HL-60 (cell line): Measurements from ENCODE around the gene SPATA20.

Experiments used
- DNase-seq, 2 experiments: peaks; one replicate each; pipeline ENCODE4 v3.0.0-alpha.2; 2010 to 2020; ENCODE audit warnings: low read depth in 1 of 2, low spot score in 1 of 2
- H3K27ac ChIP-seq: fragments of 250-450 bp; sonication (Bioruptor Pico); replicated peaks from 2 replicates; pipeline ENCODE4 v1.5.1; 2020; ENCODE audit warnings: mild to moderate bottlenecking, moderate library complexity
- H3K27me3 ChIP-seq: fragments of 250-450 bp; sonication (Bioruptor Pico); 2 replicates; pipeline ENCODE4 v1.5.1; 2021; ENCODE audit warnings: mild to moderate bottlenecking, moderate library complexity; ENCODE audit not compliant: insufficient read depth, poor library complexity, severe bottlenecking
- H3K4me3 ChIP-seq: replicated peaks from 2 replicates; pipeline ENCODE4 v1.5.1; 2011; ENCODE audit warnings: mild to moderate bottlenecking, control low read depth, low read length; ENCODE audit not compliant: insufficient read depth
- GABPA ChIP-seq: IDR thresholded peaks from 2 replicates; pipeline ENCODE4 v1.6.1; 2012; ENCODE audit warnings: low read depth
- POLR2AphosphoS5 ChIP-seq: IDR thresholded peaks from 2 replicates; pipeline ENCODE4 v1.6.1; 2012; ENCODE audit warnings: low read depth
- SPI1 ChIP-seq: IDR thresholded peaks from 2 replicates; pipeline ENCODE4 v1.6.1; 2012; ENCODE audit warnings: low read depth, mild to moderate bottlenecking, borderline replicate concordance
- TF ChIP-seq, protein P1 (sequence below): IDR thresholded peaks from one replicate; pipeline ENCODE4 v1.5.1; 2011; ENCODE audit warnings: low read length, control low read depth, inconsistent platforms; ENCODE audit not compliant: insufficient read depth
- TF ChIP-seq, protein P2 (sequence below): IDR thresholded peaks from 2 replicates; pipeline ENCODE4 v1.6.1; 2012; ENCODE audit warnings: low read depth; ENCODE audit not compliant: insufficient replicate concordance

Gene SPATA20

GRCh38 chr17:50585891-50586290 is 38.9 kb downstream of the SPATA20 start:
- H3K4me3 ChIP-seq = no peak overlapping the region
- no peak overlapping the region for H3K27ac ChIP-seq
- TF ChIP-seq, protein P1, sequence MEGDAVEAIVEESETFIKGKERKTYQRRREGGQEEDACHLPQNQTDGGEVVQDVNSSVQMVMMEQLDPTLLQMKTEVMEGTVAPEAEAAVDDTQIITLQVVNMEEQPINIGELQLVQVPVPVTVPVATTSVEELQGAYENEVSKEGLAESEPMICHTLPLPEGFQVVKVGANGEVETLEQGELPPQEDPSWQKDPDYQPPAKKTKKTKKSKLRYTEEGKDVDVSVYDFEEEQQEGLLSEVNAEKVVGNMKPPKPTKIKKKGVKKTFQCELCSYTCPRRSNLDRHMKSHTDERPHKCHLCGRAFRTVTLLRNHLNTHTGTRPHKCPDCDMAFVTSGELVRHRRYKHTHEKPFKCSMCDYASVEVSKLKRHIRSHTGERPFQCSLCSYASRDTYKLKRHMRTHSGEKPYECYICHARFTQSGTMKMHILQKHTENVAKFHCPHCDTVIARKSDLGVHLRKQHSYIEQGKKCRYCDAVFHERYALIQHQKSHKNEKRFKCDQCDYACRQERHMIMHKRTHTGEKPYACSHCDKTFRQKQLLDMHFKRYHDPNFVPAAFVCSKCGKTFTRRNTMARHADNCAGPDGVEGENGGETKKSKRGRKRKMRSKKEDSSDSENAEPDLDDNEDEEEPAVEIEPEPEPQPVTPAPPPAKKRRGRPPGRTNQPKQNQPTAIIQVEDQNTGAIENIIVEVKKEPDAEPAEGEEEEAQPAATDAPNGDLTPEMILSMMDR = no peak
- no peak for TF ChIP-seq POLR2AphosphoS5
- no peak for TF ChIP-seq SPI1
- TF ChIP-seq GABPA = no peak
- TF ChIP-seq, protein P2, sequence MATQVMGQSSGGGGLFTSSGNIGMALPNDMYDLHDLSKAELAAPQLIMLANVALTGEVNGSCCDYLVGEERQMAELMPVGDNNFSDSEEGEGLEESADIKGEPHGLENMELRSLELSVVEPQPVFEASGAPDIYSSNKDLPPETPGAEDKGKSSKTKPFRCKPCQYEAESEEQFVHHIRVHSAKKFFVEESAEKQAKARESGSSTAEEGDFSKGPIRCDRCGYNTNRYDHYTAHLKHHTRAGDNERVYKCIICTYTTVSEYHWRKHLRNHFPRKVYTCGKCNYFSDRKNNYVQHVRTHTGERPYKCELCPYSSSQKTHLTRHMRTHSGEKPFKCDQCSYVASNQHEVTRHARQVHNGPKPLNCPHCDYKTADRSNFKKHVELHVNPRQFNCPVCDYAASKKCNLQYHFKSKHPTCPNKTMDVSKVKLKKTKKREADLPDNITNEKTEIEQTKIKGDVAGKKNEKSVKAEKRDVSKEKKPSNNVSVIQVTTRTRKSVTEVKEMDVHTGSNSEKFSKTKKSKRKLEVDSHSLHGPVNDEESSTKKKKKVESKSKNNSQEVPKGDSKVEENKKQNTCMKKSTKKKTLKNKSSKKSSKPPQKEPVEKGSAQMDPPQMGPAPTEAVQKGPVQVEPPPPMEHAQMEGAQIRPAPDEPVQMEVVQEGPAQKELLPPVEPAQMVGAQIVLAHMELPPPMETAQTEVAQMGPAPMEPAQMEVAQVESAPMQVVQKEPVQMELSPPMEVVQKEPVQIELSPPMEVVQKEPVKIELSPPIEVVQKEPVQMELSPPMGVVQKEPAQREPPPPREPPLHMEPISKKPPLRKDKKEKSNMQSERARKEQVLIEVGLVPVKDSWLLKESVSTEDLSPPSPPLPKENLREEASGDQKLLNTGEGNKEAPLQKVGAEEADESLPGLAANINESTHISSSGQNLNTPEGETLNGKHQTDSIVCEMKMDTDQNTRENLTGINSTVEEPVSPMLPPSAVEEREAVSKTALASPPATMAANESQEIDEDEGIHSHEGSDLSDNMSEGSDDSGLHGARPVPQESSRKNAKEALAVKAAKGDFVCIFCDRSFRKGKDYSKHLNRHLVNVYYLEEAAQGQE = no peak
- peaks cover 8% of the 10 kb centered on the region for H3K27me3 ChIP-seq
- DNase-seq = no peak

DNA sequence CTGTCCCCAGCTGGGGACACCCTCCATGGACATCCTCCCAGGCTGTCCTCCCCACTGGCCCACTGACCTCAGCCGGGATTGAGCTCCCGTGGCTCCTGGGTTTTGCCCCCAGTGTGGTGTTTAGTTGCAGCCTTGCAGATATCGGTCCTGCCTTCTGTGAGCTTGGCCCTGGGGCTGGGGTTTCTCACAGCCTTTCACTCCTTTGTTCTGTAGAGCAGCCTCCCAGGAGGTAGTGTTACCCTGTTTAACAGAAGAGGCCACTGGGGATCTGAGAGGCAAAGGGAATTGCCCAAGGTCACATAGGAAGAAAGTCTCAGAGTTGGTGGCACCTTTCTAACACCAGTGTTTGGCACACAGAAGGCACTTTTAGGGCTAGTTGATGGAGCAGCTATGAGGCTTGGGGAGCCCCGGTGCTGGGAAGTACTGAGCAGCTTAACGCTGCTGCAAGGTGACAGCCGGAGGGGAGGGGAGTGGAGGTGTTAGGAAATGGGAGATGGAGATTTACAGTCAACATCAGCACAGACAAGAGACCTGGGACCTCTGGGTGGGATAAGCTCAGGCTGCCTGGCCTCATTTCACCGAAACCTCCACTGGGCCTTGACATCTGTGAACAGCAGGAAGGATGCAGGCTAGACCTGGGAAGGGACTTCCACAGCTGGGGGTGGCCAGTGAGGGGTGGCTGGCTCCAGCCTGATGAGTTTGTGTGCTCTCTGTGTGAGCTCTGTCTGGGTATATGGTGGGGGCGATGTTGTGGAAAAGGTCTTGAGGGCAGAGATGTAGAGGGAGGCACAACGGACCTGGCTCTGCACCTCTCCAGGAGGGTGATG is 39.7 kb downstream of the SPATA20 start:
- TF ChIP-seq SPI1 = no peak
- no peak for TF ChIP-seq GABPA
- no peak for DNase-seq
- no peak overlapping the region for H3K27ac ChIP-seq
- peaks cover 8% of the 10 kb centered on the region for H3K27me3 ChIP-seq
- H3K4me3 ChIP-seq = no peak overlapping the region

DNA sequence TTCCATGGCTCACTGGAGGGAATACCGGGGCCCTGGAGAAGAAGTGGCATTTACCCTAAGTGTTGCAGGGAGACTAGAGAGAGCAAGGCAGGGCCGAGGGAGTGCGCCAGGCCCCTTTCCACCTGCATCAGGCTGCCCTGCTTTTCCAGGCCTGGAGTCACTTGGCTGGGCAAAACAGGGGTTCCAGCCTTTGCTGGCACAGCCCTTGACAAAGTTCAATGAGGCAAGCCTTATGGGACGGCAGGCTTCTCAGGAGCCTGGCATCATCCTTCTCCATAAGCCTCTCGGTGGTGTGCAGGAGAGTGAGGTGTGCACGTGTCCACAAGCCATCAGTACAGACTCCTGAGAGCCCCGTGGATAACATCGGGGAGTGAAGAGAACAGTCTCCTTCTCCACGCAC is 40.6 kb downstream of the SPATA20 start:
- TF ChIP-seq GABPA = no peak
- TF ChIP-seq, protein P2 = no peak
- TF ChIP-seq, protein P1 = no peak
- no peak for TF ChIP-seq SPI1
- no peak for TF ChIP-seq POLR2AphosphoS5
- no peak for DNase-seq
- Histone ChIP-seq H3K27ac (no peak overlapping the region), H3K27me3 (peaks cover 8% of the 10 kb centered on the region), H3K4me3 (no peak overlapping the region)

DNA sequence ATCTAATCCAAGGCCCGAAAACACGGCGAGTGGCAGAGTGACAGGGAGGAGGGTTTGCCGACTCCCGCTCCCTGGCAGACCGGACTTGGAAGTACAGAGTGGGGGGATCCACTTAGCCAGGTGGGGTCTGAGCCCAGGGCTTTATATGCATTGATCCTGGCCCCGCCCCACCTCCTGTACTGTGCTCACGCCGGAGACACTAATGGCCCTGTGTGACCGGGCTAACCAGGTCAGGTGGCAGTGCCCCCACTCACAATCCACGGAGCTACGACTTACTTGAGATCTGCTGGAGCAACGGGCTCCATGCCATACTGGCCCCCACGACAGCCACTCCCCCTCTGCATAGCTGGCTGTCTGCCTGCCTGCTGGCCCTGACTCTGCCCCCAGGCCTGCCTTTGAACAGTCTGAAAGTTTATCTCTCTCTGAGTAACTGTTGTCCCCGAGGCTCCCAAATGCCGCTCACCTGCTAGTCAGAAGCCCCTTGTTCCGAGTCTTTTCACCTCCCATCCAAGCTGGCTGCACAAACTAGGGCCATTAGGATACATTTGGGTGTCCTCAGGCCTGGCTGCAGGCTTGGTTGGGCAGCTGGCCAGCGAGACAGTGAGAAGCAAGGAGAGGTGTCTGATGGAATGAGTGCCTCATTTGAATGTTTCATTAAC is 41.5 kb downstream of the SPATA20 start:
- TF ChIP-seq, protein P2 = no peak
- TF ChIP-seq GABPA (no peak), POLR2AphosphoS5 (no peak), SPI1 (no peak)
- TF ChIP-seq, protein P1 = no peak
- Histone ChIP-seq H3K4me3 (no peak overlapping the region), H3K27me3 (peaks cover 8% of the 10 kb centered on the region), H3K27ac (no peak overlapping the region)
- no peak for DNase-seq
